ENCODE measurements around the gene NPHP4. TPM values are rescaled to one million over a fixed set of nuclear protein-coding genes. Genes with fewer than 3 reads are reported as not detected.

NPHP4 gene
- total RNA-seq, 1 donor from 2014 or later = 12.8 TPM

- Mint-ChIP-seq H3K9me3 (ENCODE audit: unreplicated experiment) (peaks cover 4% of the 10 kb centered on the region), H3K27me3 (ENCODE audit: unreplicated experiment) (no peaks in the 10 kb centered on the region), H3K27ac (ENCODE audit: unreplicated experiment) (no peak overlapping the region), H3K36me3 (ENCODE audit: unreplicated experiment) (peaks cover 28% of the 10 kb centered on the region), H3K4me1 (ENCODE audit: unreplicated experiment) (no peaks in the 10 kb centered on the region), H3K4me3 (ENCODE audit: unreplicated experiment) (no peak overlapping the region)
- DNase-seq (ENCODE audit: extremely low spot score, unreplicated experiment) = no peak
- TF ChIP-seq CTCF (IDR thresholded peaks at IDR 0.05) = no peak
Observed at GRCh38 chr1:5875345-5875910, 116.8 kb downstream of the NPHP4 start.

GRCh38 chr1:5874416-5875110, 117.7 kb downstream of the NPHP4 start:
- no peak for TF ChIP-seq CTCF (IDR thresholded peaks at IDR 0.05)
- Mint-ChIP-seq H3K4me1 (ENCODE audit: unreplicated experiment) (no peaks in the 10 kb centered on the region), H3K27me3 (ENCODE audit: unreplicated experiment) (no peaks in the 10 kb centered on the region), H3K4me3 (ENCODE audit: unreplicated experiment) (no peak overlapping the region), H3K9me3 (ENCODE audit: unreplicated experiment) (no peaks in the 10 kb centered on the region), H3K36me3 (ENCODE audit: unreplicated experiment) (peaks cover 21% of the 10 kb centered on the region), H3K27ac (ENCODE audit: unreplicated experiment) (no peak overlapping the region)
- DNase-seq (ENCODE audit: extremely low spot score, unreplicated experiment) = no peak

GRCh38 chr1:5873556-5873955, 118.7 kb downstream of the NPHP4 start:
- no peak for TF ChIP-seq CTCF (IDR thresholded peaks at IDR 0.05)
- H3K4me1 Mint-ChIP-seq (ENCODE audit: unreplicated experiment) = no peaks in the 10 kb centered on the region
- H3K9me3 Mint-ChIP-seq (ENCODE audit: unreplicated experiment) = no peaks in the 10 kb centered on the region
- DNase-seq (ENCODE audit: extremely low spot score, unreplicated experiment) = no peak
- no peak overlapping the region for H3K27ac Mint-ChIP-seq (ENCODE audit: unreplicated experiment)
- H3K4me3 Mint-ChIP-seq (ENCODE audit: unreplicated experiment) = no peak overlapping the region
- H3K27me3 Mint-ChIP-seq (ENCODE audit: unreplicated experiment) = no peaks in the 10 kb centered on the region
- peaks cover 13% of the 10 kb centered on the region for H3K36me3 Mint-ChIP-seq (ENCODE audit: unreplicated experiment)

- TF ChIP-seq CTCF (IDR thresholded peaks at IDR 0.05) = no peak
- no peak for DNase-seq (ENCODE audit: extremely low spot score, unreplicated experiment)
- no peaks in the 10 kb centered on the region for H3K4me1 Mint-ChIP-seq (ENCODE audit: unreplicated experiment)
- H3K4me3 Mint-ChIP-seq (ENCODE audit: unreplicated experiment) = no peak overlapping the region
- no peak overlapping the region for H3K27ac Mint-ChIP-seq (ENCODE audit: unreplicated experiment)
- no peaks in the 10 kb centered on the region for H3K27me3 Mint-ChIP-seq (ENCODE audit: unreplicated experiment)
- H3K9me3 Mint-ChIP-seq (ENCODE audit: unreplicated experiment) = no peaks in the 10 kb centered on the region
- peaks cover 13% of the 10 kb centered on the region for H3K36me3 Mint-ChIP-seq (ENCODE audit: unreplicated experiment)
Observed at GRCh38 chr1:5872886-5873285, 119.3 kb downstream of the NPHP4 start.

- Mint-ChIP-seq H3K36me3 (ENCODE audit: unreplicated experiment) (peaks cover 12% of the 10 kb centered on the region), H3K4me1 (ENCODE audit: unreplicated experiment) (no peaks in the 10 kb centered on the region), H3K9me3 (ENCODE audit: unreplicated experiment) (no peaks in the 10 kb centered on the region), H3K27me3 (ENCODE audit: unreplicated experiment) (no peaks in the 10 kb centered on the region), H3K27ac (ENCODE audit: unreplicated experiment) (no peak overlapping the region), H3K4me3 (ENCODE audit: unreplicated experiment) (no peak overlapping the region)
- no peak for DNase-seq (ENCODE audit: extremely low spot score, unreplicated experiment)
- no peak for TF ChIP-seq CTCF (IDR thresholded peaks at IDR 0.05)
Observed at GRCh38 chr1:5868931-5869500, 123.2 kb downstream of the NPHP4 start.
